Osteocyte (in vitro differentiated cells): ENCODE results near the gene MAP6. TPM values are rescaled to one million over a fixed set of nuclear protein-coding genes. Genes with fewer than 3 reads are reported as not detected.
A peak's percentile ranks its signal among the peaks of the same experiment; 100 is the strongest.

Experiments used
- DNase-seq: peaks from one replicate; pipeline ENCODE4 v3.0.0; 2021; ENCODE audit warnings: mixed read lengths; ENCODE audit not compliant: unreplicated experiment; ENCODE audit errors: extremely low spot score
- H3K27ac Mint-ChIP-seq: one replicate; pipeline ENCODE4 v1.8.0; 2021; ENCODE audit warnings: mild to moderate bottlenecking, mixed read lengths; ENCODE audit not compliant: unreplicated experiment
- H3K27me3 Mint-ChIP-seq: one replicate; pipeline ENCODE4 v1.8.0; 2021; ENCODE audit warnings: mixed read lengths; ENCODE audit not compliant: unreplicated experiment
- H3K36me3 Mint-ChIP-seq: one replicate; pipeline ENCODE4 v1.8.0; 2021; ENCODE audit warnings: mixed read lengths; ENCODE audit not compliant: unreplicated experiment
- H3K4me1 Mint-ChIP-seq: one replicate; pipeline ENCODE4 v1.8.0; 2021; ENCODE audit warnings: mixed read lengths; ENCODE audit not compliant: unreplicated experiment
- H3K4me3 Mint-ChIP-seq: one replicate; pipeline ENCODE4 v1.8.0; 2021; ENCODE audit warnings: mild to moderate bottlenecking, moderate library complexity, mixed read lengths; ENCODE audit not compliant: unreplicated experiment
- H3K9me3 Mint-ChIP-seq: one replicate; pipeline ENCODE4 v1.8.0; 2021; ENCODE audit warnings: mixed read lengths; ENCODE audit not compliant: unreplicated experiment
- total RNA-seq: library from RNA; stranded (reverse); gene quantifications from 2 replicates; pipeline ENCODE4 v1.2.1, GENCODE V29; 2021
- TF ChIP-seq, protein P1 (sequence below): fragments of 200-600 bp; sonication (generic); IDR thresholded peaks from 2 replicates; pipeline ENCODE4 v1.5.0; 2021; ENCODE audit warnings: antibody characterized with exemption, mild to moderate bottlenecking, moderate library complexity

Gene MAP6
- total RNA-seq, 1 donor from 2014 or later = 2.3 TPM

DNA sequence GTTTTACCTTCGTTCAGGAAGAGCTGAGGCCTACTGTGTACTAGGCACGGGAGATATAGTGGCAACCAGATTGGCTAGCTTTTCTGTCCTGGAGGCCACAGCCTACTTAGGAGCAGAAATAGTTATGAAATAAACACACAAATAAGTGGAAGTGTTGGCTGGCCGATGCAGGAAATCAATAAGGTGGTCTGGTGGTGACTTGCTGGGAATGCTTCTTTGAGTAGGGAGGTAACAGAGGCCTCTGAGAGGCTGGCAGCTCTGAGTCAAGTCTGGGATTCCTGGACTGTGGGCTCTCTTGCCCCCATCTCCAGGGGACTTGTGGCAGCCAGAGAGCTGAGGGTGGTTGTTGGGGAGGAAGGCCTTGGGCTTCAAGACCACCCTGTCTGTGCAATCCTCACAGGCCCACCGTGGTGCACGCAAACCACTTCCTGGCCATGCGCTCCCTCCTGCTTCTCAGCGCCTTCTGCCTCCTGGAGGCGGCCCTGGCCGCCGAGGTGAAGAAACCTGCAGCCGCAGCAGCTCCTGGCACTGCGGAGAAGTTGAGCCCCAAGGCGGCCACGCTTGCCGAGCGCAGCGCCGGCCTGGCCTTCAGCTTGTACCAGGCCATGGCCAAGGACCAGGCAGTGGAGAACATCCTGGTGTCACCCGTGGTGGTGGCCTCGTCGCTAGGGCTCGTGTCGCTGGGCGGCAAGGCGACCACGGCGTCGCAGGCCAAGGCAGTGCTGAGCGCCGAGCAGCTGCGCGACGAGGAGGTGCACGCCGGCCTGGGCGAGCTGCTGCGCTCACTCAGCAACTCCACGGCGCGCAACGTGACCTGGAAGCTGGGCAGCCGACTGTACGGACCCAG is 102.7 kb downstream of the MAP6 start:
- no peaks in the 10 kb centered on the region for H3K9me3 Mint-ChIP-seq
- H3K4me1 Mint-ChIP-seq = peaks cover 37% of the 10 kb centered on the region
- H3K27me3 Mint-ChIP-seq = no peaks in the 10 kb centered on the region
- H3K36me3 Mint-ChIP-seq = peaks cover 27% of the 10 kb centered on the region
- peak overlapping the region; percentile 98 for H3K27ac Mint-ChIP-seq
- no peak overlapping the region for H3K4me3 Mint-ChIP-seq
- TF ChIP-seq, protein P1, sequence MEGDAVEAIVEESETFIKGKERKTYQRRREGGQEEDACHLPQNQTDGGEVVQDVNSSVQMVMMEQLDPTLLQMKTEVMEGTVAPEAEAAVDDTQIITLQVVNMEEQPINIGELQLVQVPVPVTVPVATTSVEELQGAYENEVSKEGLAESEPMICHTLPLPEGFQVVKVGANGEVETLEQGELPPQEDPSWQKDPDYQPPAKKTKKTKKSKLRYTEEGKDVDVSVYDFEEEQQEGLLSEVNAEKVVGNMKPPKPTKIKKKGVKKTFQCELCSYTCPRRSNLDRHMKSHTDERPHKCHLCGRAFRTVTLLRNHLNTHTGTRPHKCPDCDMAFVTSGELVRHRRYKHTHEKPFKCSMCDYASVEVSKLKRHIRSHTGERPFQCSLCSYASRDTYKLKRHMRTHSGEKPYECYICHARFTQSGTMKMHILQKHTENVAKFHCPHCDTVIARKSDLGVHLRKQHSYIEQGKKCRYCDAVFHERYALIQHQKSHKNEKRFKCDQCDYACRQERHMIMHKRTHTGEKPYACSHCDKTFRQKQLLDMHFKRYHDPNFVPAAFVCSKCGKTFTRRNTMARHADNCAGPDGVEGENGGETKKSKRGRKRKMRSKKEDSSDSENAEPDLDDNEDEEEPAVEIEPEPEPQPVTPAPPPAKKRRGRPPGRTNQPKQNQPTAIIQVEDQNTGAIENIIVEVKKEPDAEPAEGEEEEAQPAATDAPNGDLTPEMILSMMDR = no peak
- no peak for DNase-seq

DNA sequence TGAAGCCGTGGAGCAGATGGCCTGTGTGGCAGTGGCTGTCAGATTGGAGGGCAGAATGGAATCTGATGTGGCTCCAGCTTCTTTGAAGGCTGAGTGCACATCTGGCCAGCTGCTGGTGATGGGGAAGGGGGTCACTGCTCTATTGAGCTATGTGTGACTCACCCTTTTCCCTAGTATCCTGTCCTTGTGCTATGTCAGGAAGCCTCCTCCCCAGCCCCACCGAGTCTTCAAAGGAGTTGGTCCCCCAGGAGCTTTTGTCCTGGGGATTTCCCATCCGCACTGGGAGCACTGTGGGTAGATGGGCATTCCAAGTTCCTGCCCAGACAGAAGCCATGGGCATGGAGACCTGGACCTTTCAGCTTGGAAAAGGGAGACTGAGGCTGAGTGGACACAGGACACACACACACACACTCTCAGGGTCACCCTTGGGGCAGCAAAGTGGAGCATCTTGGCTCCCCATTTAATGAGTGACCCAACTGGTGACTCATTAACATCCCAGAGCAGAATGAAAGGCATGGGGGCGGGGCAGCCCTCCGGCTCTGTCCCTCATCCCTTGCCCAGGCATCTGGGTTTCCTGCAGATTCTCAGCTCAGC is 103.5 kb downstream of the MAP6 start:
- peak overlapping the region; percentile 97 for H3K4me3 Mint-ChIP-seq
- TF ChIP-seq, protein P1 = no peak
- H3K4me1 Mint-ChIP-seq = peaks cover 44% of the 10 kb centered on the region
- H3K27me3 Mint-ChIP-seq = no peaks in the 10 kb centered on the region
- peaks cover 23% of the 10 kb centered on the region for H3K36me3 Mint-ChIP-seq
- peak overlapping the region; percentile 98 for H3K27ac Mint-ChIP-seq
- no peaks in the 10 kb centered on the region for H3K9me3 Mint-ChIP-seq
- no peak for DNase-seq

DNA sequence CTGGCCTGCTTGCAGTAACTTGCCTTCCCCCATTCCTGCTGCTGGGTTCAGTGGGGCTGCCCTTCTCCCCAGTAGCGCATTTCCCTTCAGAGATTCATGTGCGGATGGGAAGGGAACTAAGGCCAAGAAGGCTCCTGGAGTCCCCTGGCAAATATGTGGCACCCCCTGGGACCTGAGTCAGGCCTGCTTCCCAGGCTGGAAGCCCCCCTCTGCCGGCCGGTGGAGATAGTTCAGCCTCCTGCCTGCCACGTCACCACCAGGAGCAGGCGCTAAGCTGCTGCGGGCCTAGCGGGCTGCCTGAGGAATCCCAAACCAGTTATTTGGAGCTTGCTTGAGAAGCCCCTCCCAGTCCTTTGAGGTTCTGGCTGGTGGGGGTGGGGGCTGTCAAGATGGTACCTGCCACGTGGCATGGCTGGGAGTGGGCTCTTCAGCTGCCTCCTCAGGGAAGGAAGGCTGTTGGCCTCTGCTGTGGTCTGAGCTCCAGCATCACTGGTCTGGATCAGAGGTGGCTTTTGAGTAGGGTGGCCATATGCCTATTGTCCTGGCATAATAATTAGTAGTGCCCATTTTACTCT is 104.8 kb downstream of the MAP6 start:
- Mint-ChIP-seq H3K36me3 (peaks cover 18% of the 10 kb centered on the region), H3K4me3 (peak overlapping the region; percentile 97), H3K27ac (peak overlapping the region; percentile 98), H3K4me1 (peaks cover 56% of the 10 kb centered on the region), H3K9me3 (no peaks in the 10 kb centered on the region), H3K27me3 (no peaks in the 10 kb centered on the region)
- DNase-seq = peak; percentile 93
- TF ChIP-seq, protein P1 = peak; percentile 65

DNA sequence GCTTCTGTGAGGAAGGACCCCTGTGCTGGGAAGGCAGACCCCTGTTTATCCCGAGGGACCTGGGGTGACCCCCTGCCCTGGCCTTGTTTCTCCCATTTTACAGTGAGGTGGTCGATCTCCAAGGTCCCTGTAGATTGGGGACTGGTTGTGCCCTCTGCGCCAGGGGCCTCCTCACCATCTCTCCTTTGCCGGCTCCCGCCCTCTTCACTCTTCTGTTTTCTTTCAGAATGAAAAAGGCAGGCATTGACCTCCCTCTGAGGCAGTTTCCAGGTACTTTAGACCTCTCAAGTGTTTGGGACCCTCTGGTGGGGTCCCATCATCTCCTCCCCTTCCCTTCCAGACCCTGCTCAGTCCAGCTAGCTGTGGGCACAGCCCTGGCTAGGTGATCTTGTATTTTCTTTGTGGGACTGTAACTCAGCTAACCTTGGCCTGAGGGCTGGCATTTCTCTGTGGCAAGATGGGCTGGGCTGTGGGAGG is 105.3 kb downstream of the MAP6 start:
- TF ChIP-seq, protein P1 = no peak
- peaks cover 62% of the 10 kb centered on the region for H3K4me1 Mint-ChIP-seq
- H3K4me3 Mint-ChIP-seq = peak overlapping the region; percentile 97
- H3K27me3 Mint-ChIP-seq = no peaks in the 10 kb centered on the region
- no peak for DNase-seq
- H3K27ac Mint-ChIP-seq = peak overlapping the region; percentile 98
- peaks cover 13% of the 10 kb centered on the region for H3K36me3 Mint-ChIP-seq
- H3K9me3 Mint-ChIP-seq = no peaks in the 10 kb centered on the region
